LNCAP (cell line): ENCODE measurements around the gene GAB1.

Experiments used
- CTCF ChIP-seq: fragments of 450-650 bp; IDR thresholded peaks from 2 replicates; pipeline ENCODE4 v1.5.1; 2017; ENCODE audit warnings: mild to moderate bottlenecking

GAB1 gene

GRCh38 chr4:143294710-143295275, 41.9 kb upstream of the GAB1 start:
- TF ChIP-seq CTCF = no peak

- TF ChIP-seq CTCF = no peak
These were observed 40.1 kb upstream of the GAB1 start for GRCh38 chr4:143296397-143297067.

GRCh38 chr4:143300860-143301259, 35.8 kb upstream of the GAB1 start:
- no peak for TF ChIP-seq CTCF

GRCh38 chr4:143302536-143302935, 34.1 kb upstream of the GAB1 start:
- no peak for TF ChIP-seq CTCF

- no peak for TF ChIP-seq CTCF
These were observed 29.9 kb upstream of the GAB1 start for GRCh38 chr4:143306788-143307187.

GRCh38 chr4:143307531-143307930, 29.1 kb upstream of the GAB1 start:
- no peak for TF ChIP-seq CTCF

GRCh38 chr4:143308377-143308776, 28.3 kb upstream of the GAB1 start:
- no peak for TF ChIP-seq CTCF

- no peak for TF ChIP-seq CTCF
These were observed 24.8 kb upstream of the GAB1 start for GRCh38 chr4:143311924-143312323.
